SU-DHL-6 (cell line): ENCODE data around the gene CCND1.

ENCODE experiments used
- CTCF ChIP-seq: fragments of 200-600 bp; sonication (generic); IDR thresholded peaks from one replicate; pipeline ENCODE4 v1.5.1; 2017; ENCODE audit warnings: antibody characterized with exemption, mild to moderate bottlenecking, low read length, moderate library complexity; ENCODE audit not compliant: insufficient read depth, poor library complexity, severe bottlenecking
- EZH2phosphoT487 ChIP-seq: fragments of 200-600 bp; sonication (generic), shearing (Covaris generic); conservative IDR thresholded peaks from 2 replicates; pipeline ENCODE4 v1.6.1; 2018; ENCODE audit warnings: mild to moderate bottlenecking, antibody characterized with exemption, low read length, moderate library complexity, mixed read lengths

GRCh38 chr11:69615545-69616278, 25.2 kb upstream of the CCND1 start:
- TF ChIP-seq CTCF: no peak
- no peak for TF ChIP-seq EZH2phosphoT487
